ENCODE data around the gene R3HDM2. TPM values are rescaled to one million over a fixed set of nuclear protein-coding genes. Genes with fewer than 3 reads are reported as not detected.

The R3HDM2 gene
- total RNA-seq, 2 experiments from 2014 or later: 53.8 to 82.4 TPM

GRCh38 chr12:57208631-57209282 is 222.1 kb downstream of the R3HDM2 start:
- DNase-seq (no peak), ATAC-seq (no peak)
- H3K4me1 Mint-ChIP-seq: peaks cover 6% of the 10 kb centered on the region
- H3K27me3 Mint-ChIP-seq: peaks cover 6% of the 10 kb centered on the region
- no peaks in the 10 kb centered on the region for H3K9me3 Mint-ChIP-seq (ENCODE audit: low read depth)
- H3K27ac Mint-ChIP-seq: no peak overlapping the region
- CTCF ChIA-PET: interaction anchor here (15.4 kb wide), 1 partner anchor 35 kb away, joined by 647 read pairs; the partner anchor contains the start of gene STAC3
- H3K36me3 Mint-ChIP-seq: no peaks in the 10 kb centered on the region
- no peak overlapping the region for H3K4me3 Mint-ChIP-seq

- Mint-ChIP-seq H3K9me3 (ENCODE audit: low read depth) (no peaks in the 10 kb centered on the region), H3K4me1 (no peaks in the 10 kb centered on the region), H3K36me3 (no peaks in the 10 kb centered on the region), H3K27ac (no peak overlapping the region), H3K4me3 (no peak overlapping the region), H3K27me3 (no peaks in the 10 kb centered on the region)
- ATAC-seq (no peak), DNase-seq (no peak)
- CTCF ChIA-PET: interaction anchor here (15.4 kb wide), 1 partner anchor 36 kb away, joined by 647 read pairs; the partner anchor contains the start of gene STAC3
Measured at GRCh38 chr12:57207731-57208630, 222.9 kb downstream of the R3HDM2 start.

- Mint-ChIP-seq H3K27ac (no peak overlapping the region), H3K9me3 (ENCODE audit: low read depth) (no peaks in the 10 kb centered on the region), H3K4me3 (no peak overlapping the region), H3K36me3 (no peaks in the 10 kb centered on the region), H3K4me1 (no peaks in the 10 kb centered on the region), H3K27me3 (no peaks in the 10 kb centered on the region)
- ATAC-seq (no peak), DNase-seq (no peak)
- CTCF ChIA-PET: interaction anchor here (1.5 to 15.4 kb wide), 3 partner anchors 9 to 38 kb away, joined by 5 to 647 read pairs (median 5); partner anchors contain the start of gene STAC3
Measured at GRCh38 chr12:57205931-57206330, 224.9 kb downstream of the R3HDM2 start.

GRCh38 chr12:57205186-57205585 is 225.7 kb downstream of the R3HDM2 start:
- H3K27ac Mint-ChIP-seq: no peak overlapping the region
- DNase-seq: no peak
- CTCF ChIA-PET: interaction anchor here (1.5 to 15.4 kb wide), 3 partner anchors 9 to 39 kb away, joined by 5 to 647 read pairs (median 5); partner anchors contain the start of gene STAC3

GRCh38 chr12:57204454-57204853 is 226.4 kb downstream of the R3HDM2 start:
- ATAC-seq (no peak), DNase-seq (no peak)
- Mint-ChIP-seq H3K36me3 (no peaks in the 10 kb centered on the region), H3K4me1 (no peaks in the 10 kb centered on the region), H3K4me3 (no peak overlapping the region), H3K27ac (no peak overlapping the region), H3K27me3 (no peaks in the 10 kb centered on the region), H3K9me3 (ENCODE audit: low read depth) (no peaks in the 10 kb centered on the region)
- CTCF ChIA-PET: no interaction called here

More at GRCh38 chr12:57205186-57205585, 225.7 kb downstream of the R3HDM2 start:
- Mint-ChIP-seq H3K4me1 (no peaks in the 10 kb centered on the region), H3K36me3 (no peaks in the 10 kb centered on the region), H3K27me3 (no peaks in the 10 kb centered on the region), H3K9me3 (ENCODE audit: low read depth) (no peaks in the 10 kb centered on the region), H3K4me3 (no peak overlapping the region)
- no peak for ATAC-seq

GRCh38 chr12:57203791-57204190 is 227.1 kb downstream of the R3HDM2 start:
- Mint-ChIP-seq H3K36me3 (no peaks in the 10 kb centered on the region), H3K27ac (no peak overlapping the region), H3K9me3 (ENCODE audit: low read depth) (no peaks in the 10 kb centered on the region), H3K4me1 (no peaks in the 10 kb centered on the region), H3K27me3 (no peaks in the 10 kb centered on the region), H3K4me3 (no peak overlapping the region)
- no peak for DNase-seq
- CTCF ChIA-PET: no interaction called here
- no peak for ATAC-seq

Other genes with a start within 250 kb of the R3HDM2 start
- under 1 TPM; 0.58 to 0.68 TPM for gene NXPH4, start 214.2 kb downstream of the R3HDM2 start, total RNA-seq
- 100 to 1,000 TPM; 194 to 357 TPM for gene SHMT2, start 201.3 kb downstream of the R3HDM2 start, total RNA-seq
- gene STAC3, start 179.9 kb downstream of the R3HDM2 start, total RNA-seq: 10 to 100 TPM in 1 of 2 experiments, 1 to 10 TPM in 1; 5.4 to 10.0 TPM
- not detected for gene INHBC, start 3.7 kb upstream of the R3HDM2 start, total RNA-seq
- under 1 TPM in 1 of 2 experiments, not detected in 1; 0.35 TPM for gene INHBE, start 24.3 kb upstream of the R3HDM2 start, total RNA-seq
- under 1 TPM; 0.52 to 0.53 TPM for gene GLI1, start 28.7 kb upstream of the R3HDM2 start, total RNA-seq
- 100 to 1,000 TPM; 234 to 363 TPM for gene ARHGAP9, start 48.8 kb upstream of the R3HDM2 start, total RNA-seq
- gene MARS1, start 57.0 kb upstream of the R3HDM2 start, total RNA-seq: 100 to 1,000 TPM; 283 to 384 TPM
- 10 to 100 TPM; 15.3 to 15.9 TPM for gene DDIT3, start 89.5 kb upstream of the R3HDM2 start, total RNA-seq
- gene MBD6, start 91.8 kb upstream of the R3HDM2 start, total RNA-seq: 10 to 100 TPM; 80.9 to 85.4 TPM
- gene DCTN2, start 116.1 kb upstream of the R3HDM2 start, total RNA-seq: 10 to 100 TPM; 90.8 to 99.0 TPM
- 1 to 10 TPM; 1.9 to 2.1 TPM for gene KIF5A, start 119.0 kb upstream of the R3HDM2 start, total RNA-seq
- gene PIP4K2C, start 160.1 kb upstream of the R3HDM2 start, total RNA-seq: 10 to 100 TPM; 21.4 to 22.2 TPM
- 10 to 100 TPM; 20.8 to 21.2 TPM for gene DTX3, start 173.8 kb upstream of the R3HDM2 start, total RNA-seq
- under 1 TPM; 0.70 to 0.84 TPM for gene ARHGEF25, start 180.4 kb upstream of the R3HDM2 start, total RNA-seq
- gene B4GALNT1, start 202.2 kb upstream of the R3HDM2 start, total RNA-seq: 1 to 10 TPM; 2.4 to 8.2 TPM